H1 (cell line): ENCODE data around the gene TNFAIP2. TPM values are rescaled to one million over a fixed set of nuclear protein-coding genes. Genes with fewer than 3 reads are reported as not detected.

Experiments used
- RNF2 ChIP-seq: fragments of 200-900, 300-1000 bp; sonication (generic); IDR thresholded peaks from 2 replicates; pipeline ENCODE4 v1.7.1; 2016; ENCODE audit warnings: borderline replicate concordance, low read depth, mild to moderate bottlenecking, antibody characterized with exemption, low read length; ENCODE audit not compliant: poor library complexity, severe bottlenecking; ENCODE audit errors: missing control alignments
- polyA plus RNA-seq, 7 experiments: library from polyadenylated mRNA; depleted of rRNA in 3 of 7; stranded (reverse) in 5 of 7; unstranded in 2 of 7; fragments of >200 nt in 5 of 7; fragments of 200-250 nt in 2 of 7; gene quantifications; 1 replicate in 5 of 7; 2 replicates in 1 of 7; 4 replicates in 1 of 7; pipeline versions ENCODE4 v1.2.1 to v1.2.3, GENCODE V29; 2011 to 2013; ENCODE audit warnings: missing spikeins in 2 of 7, mixed read lengths in 2 of 7
- total RNA-seq: library from RNA; stranded (reverse); fragmentation: NEBNext Ultra II Directional; extraction: Animal tissue kit (Norgen Biotek cat#: 25700); gene quantifications from 2 replicates; pipeline ENCODE4 v1.2.1, GENCODE V29; 2021

Gene TNFAIP2
- total and polyA plus RNA-seq, 2 of the 8 experiments (the other 6 are each of a cell fraction or from before 2014, with no cell fraction given) = 28.3 to 34.5 TPM

- TF ChIP-seq RNF2 = no peak
These were observed 695 bp upstream of the TNFAIP2 start (continued) for GRCh38 chr14:103122585-103122946.
